Bronchial epithelial cell (primary cell): ENCODE results near the gene STXBP6. TPM values are rescaled to one million over a fixed set of nuclear protein-coding genes. Genes with fewer than 3 reads are reported as not detected.

ENCODE experiments used
- DNase-seq: peaks from one replicate; pipeline ENCODE4 v3.0.0-alpha.2; 2010; ENCODE audit warnings: low read depth
- FAIRE-seq: peaks from 2 replicates; lab custom pipeline; 2011; peaks lifted over from hg19 to GRCh38; lab: Jason Lieb, UNC
- H3K27me3 ChIP-seq: 2 replicates; pipeline ENCODE4 v1.5.1; 2011; ENCODE audit warnings: low read length; ENCODE audit not compliant: control insufficient read depth, insufficient read depth
- H3K36me3 ChIP-seq: 2 replicates; pipeline ENCODE4 v1.5.1; 2011; ENCODE audit warnings: low read length; ENCODE audit not compliant: control insufficient read depth, insufficient read depth
- H3K4me3 ChIP-seq: 2 replicates; pipeline ENCODE4 v1.5.1; 2011; ENCODE audit warnings: mild to moderate bottlenecking, low read depth, low read length, control low read depth
- total RNA-seq: library from RNA; depleted of rRNA; stranded (reverse); fragments of >200 nt; gene quantifications from 2 replicates; pipeline ENCODE4 v1.2.1, GENCODE V29; 2014
- TF ChIP-seq, protein P1 (sequence below): IDR thresholded peaks from 2 replicates; pipeline ENCODE4 v1.5.1; 2011; ENCODE audit warnings: mild to moderate bottlenecking, moderate library complexity, low read length, control low read depth, inconsistent platforms; ENCODE audit not compliant: insufficient read depth, severe bottlenecking

The STXBP6 gene
- total RNA-seq, 1 donor from 2014 or later, result not detected

DNA sequence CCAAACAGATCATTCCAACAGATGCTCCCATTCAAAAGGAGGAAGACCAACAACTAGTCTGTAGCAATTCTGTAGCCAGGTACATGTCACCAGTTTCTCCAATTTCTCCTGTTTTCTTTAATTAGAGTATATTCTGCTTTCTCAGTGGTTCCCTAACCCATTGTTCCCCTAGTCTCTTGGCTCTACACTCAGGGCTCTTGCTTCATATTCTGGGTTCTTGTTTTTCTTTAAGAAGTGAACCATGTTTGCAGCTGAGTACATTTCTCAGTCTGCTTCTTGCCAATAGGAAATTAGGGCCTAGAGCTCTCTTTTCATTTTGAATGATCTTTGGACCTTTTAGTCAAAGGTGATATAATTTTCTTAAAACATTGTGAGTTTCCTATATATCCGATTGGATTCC, 29.4 kb upstream of the STXBP6 start:
- no peaks in the 10 kb centered on the region for H3K36me3 ChIP-seq
- no peak overlapping the region for H3K4me3 ChIP-seq
- TF ChIP-seq, protein P1, sequence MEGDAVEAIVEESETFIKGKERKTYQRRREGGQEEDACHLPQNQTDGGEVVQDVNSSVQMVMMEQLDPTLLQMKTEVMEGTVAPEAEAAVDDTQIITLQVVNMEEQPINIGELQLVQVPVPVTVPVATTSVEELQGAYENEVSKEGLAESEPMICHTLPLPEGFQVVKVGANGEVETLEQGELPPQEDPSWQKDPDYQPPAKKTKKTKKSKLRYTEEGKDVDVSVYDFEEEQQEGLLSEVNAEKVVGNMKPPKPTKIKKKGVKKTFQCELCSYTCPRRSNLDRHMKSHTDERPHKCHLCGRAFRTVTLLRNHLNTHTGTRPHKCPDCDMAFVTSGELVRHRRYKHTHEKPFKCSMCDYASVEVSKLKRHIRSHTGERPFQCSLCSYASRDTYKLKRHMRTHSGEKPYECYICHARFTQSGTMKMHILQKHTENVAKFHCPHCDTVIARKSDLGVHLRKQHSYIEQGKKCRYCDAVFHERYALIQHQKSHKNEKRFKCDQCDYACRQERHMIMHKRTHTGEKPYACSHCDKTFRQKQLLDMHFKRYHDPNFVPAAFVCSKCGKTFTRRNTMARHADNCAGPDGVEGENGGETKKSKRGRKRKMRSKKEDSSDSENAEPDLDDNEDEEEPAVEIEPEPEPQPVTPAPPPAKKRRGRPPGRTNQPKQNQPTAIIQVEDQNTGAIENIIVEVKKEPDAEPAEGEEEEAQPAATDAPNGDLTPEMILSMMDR, result no peak
- DNase-seq (no peak), FAIRE-seq (no peak)
- no peaks in the 10 kb centered on the region for H3K27me3 ChIP-seq

DNA sequence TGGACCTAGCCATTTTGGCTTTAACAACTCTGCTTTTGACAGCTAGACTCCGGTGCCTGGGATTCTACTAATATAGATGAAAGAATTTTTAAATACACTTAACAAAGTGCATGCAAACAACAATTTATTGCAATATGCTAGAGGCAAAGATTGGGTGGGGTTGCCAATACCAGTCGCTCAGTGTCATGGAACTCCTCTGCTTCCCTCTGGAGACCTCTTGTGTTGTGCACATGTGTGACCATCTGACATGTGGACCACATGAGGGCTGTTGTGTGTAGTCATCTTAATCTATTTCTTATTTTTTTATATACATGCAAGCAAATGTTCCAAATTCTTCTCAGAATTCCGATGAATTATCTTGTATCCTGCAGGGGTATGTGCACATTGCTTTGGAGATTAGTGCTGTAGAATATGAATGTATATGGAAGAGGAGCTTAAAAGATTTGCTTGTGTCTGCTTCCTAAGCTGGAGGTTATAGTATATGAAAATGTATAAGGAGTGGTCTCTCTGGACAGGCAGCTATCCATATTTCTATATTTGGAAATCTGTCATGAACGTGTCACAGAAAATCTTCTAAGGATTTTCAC, 24.2 kb upstream of the STXBP6 start:
- TF ChIP-seq, protein P1, result no peak
- no peak for DNase-seq
- no peak for FAIRE-seq
- Histone ChIP-seq H3K4me3 (no peak overlapping the region), H3K36me3 (no peaks in the 10 kb centered on the region), H3K27me3 (no peaks in the 10 kb centered on the region)

DNA sequence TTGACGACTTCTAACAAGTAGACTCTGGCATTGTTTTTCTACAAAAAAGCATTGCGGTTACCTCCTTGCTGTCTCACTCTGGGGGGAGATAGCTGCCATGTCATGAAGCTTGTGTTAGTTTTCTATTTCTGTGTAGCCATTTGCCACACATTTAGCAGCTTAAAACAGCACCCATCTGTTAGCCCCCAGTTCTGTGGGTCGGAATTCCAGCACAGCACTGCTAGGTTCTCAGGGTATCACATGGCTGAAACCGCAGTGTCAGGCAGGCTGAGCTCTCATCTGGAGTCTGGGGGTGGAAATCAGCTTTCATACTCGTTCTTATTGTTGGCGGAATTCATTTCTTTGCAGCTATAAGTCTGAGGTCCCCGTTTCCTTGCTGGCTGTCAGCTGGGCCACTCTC, 19.9 kb upstream of the STXBP6 start:
- no peaks in the 10 kb centered on the region for H3K36me3 ChIP-seq
- no peak overlapping the region for H3K4me3 ChIP-seq
- no peak for DNase-seq
- no peaks in the 10 kb centered on the region for H3K27me3 ChIP-seq
- TF ChIP-seq, protein P1, result no peak
- no peak for FAIRE-seq

DNA sequence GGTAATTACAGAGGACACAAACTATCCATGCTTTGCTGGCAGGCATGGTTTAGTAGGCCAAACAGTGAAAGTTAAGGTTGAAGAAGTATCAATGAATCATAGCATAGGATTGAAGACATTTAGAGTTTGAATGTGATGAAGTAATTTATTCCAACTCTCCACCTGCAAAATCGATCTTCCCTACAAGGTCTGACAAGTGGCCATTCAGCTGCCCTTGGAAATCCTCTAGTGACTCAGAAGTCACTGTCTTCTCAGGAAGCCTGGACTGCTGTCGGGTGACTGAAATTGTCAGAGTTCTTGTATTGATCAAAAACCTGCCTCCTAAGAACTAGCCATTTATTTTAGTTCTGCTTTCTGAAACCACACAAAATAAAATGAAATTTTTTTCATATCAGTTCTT, 17.7 kb upstream of the STXBP6 start:
- Histone ChIP-seq H3K4me3 (no peak overlapping the region), H3K36me3 (no peaks in the 10 kb centered on the region), H3K27me3 (no peaks in the 10 kb centered on the region)
- FAIRE-seq (no peak), DNase-seq (no peak)
- TF ChIP-seq, protein P1, result no peak

GRCh38 chr14:25062022-25062321, 12.0 kb upstream of the STXBP6 start:
- DNase-seq (no peak), FAIRE-seq (no peak)
- H3K36me3 ChIP-seq, result no peaks in the 10 kb centered on the region
- H3K27me3 ChIP-seq, result no peaks in the 10 kb centered on the region
- TF ChIP-seq, protein P1, result no peak
- H3K4me3 ChIP-seq, result no peak overlapping the region

DNA sequence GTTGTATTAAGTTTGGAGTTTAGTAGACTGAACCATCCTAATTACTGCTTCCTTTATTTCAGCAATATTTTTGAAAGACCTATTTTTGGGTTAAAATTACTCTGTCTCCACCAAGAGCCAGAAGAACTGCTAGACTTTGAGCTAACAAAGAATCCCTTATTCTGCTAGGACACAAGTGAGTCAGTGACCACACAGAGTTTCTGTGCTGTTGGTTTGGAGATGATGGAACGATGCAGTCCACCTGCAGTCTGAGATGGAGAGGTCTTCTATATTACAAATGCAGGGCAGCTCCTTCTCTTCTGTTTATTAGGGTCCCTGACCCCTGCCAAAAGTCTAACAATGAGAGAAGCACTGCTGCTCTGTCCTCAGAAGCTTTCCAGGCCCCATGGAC, 6.7 kb upstream of the STXBP6 start:
- Histone ChIP-seq H3K4me3 (no peak overlapping the region), H3K27me3 (peaks cover 5% of the 10 kb centered on the region), H3K36me3 (no peaks in the 10 kb centered on the region)
- no peak for FAIRE-seq
- DNase-seq, result no peak
- TF ChIP-seq, protein P1, result no peak
